Breast epithelium (tissue), 4 donors: ENCODE measurements around the gene MAD2L1BP. TPM values are rescaled to one million over a fixed set of nuclear protein-coding genes. Genes with fewer than 3 reads are reported as not detected.

Experiments
- DNase-seq, 2 donors: peaks; one replicate each; pipeline ENCODE4 v3.0.0-alpha.2; 2019; ENCODE audit warnings: low spot score in 2 of 2
- H3K27ac ChIP-seq, 2 donors: fragments of 200-600 bp; sonication (generic) in 1 of 2; one replicate each; pipeline ENCODE4 v1.5.1; 2016 to 2019; ENCODE audit warnings: mild to moderate bottlenecking in 1 of 2
- H3K27me3 ChIP-seq, 2 donors: fragments of 200-600 bp; sonication (generic) in 1 of 2; one replicate each; pipeline versions ENCODE4 v1.5.1 to v1.6.0; 2017 to 2019; ENCODE audit warnings: control low read depth in 1 of 2, mild to moderate bottlenecking in 1 of 2
- H3K36me3 ChIP-seq: fragments of 200-600 bp; one replicate; pipeline ENCODE4 v1.5.1; 2019
- H3K4me1 ChIP-seq, 2 donors: fragments of 200-600 bp; sonication (generic); one replicate each; pipeline ENCODE4 v1.5.1; 2016 to 2019; ENCODE audit warnings: control low read depth in 1 of 2
- H3K4me3 ChIP-seq, 3 donors: fragments of 200-600 bp; sonication (generic); 1 replicate in 2 of 3; 2 replicates in 1 of 3; pipeline ENCODE4 v1.5.1; 2016 to 2019; ENCODE audit warnings: mild to moderate bottlenecking in 3 of 3, moderate library complexity in 2 of 3
- H3K9me3 ChIP-seq, 2 donors: fragments of 200-600 bp; sonication (generic) in 1 of 2; one replicate each; pipeline ENCODE4 v1.5.1; 2016 to 2019; ENCODE audit warnings: control low read depth in 1 of 2
- CTCF ChIP-seq, 3 donors: fragments of 450-650 bp; IDR thresholded peaks; one replicate each; pipeline ENCODE4 v1.5.1; 2016 to 2017; ENCODE audit warnings: antibody characterized with exemption in 3 of 3, mild to moderate bottlenecking in 3 of 3, moderate library complexity in 3 of 3
- POLR2A ChIP-seq: fragments of 450-650 bp; IDR thresholded peaks from one replicate; pipeline ENCODE4 v1.6.1; 2016; ENCODE audit warnings: antibody characterized with exemption, mild to moderate bottlenecking, moderate library complexity
- POLR2AphosphoS5 ChIP-seq, 3 donors: sonication (generic); formaldehyde crosslinking; IDR thresholded peaks; one replicate each; pipeline ENCODE4 v1.6.1; 2017; ENCODE audit warnings: antibody characterized with exemption in 3 of 3
- intact Hi-C: fragments of 100-400 bp; cut with DNase I; formaldehyde crosslinking; loops from one replicate; pipeline ENCODE4 v1.15.1; 2023; ENCODE audit warnings: low total_unique reads
- total RNA-seq, 3 donors: library from RNA; depleted of rRNA; stranded (reverse); fragments of >200 nt; gene quantifications; one replicate each; pipeline ENCODE4 v1.1.0, GENCODE V29; 2016

Gene MAD2L1BP
- total RNA-seq, 3 donors from 2014 or later: 33.4 to 53.0 (median 33.4) TPM

DNA sequence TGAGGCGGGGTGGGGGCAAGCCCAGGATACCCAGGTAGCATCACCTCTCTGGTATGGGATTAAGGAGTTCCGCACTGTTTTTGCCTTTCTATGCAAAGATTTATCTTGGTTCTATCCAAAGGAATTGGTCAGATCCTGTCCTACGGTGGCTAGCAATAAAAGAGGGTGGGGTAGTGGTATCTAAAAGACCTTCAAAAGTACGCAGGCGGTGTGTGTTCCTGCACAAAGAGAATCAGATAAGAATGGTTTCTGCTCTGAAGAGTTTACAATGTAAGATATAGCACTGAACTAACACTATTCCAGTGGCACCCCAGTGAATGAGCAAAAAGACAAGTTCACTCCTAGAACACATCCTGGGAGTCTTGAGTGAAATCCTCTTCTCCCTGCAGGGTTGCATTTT is 45.7 kb downstream of the MAD2L1BP start:
- H3K36me3 ChIP-seq: no peaks in the 10 kb centered on the region
- H3K27me3 ChIP-seq: no peaks in the 10 kb centered on the region
- no peak overlapping the region for H3K27ac ChIP-seq
- no peak for DNase-seq
- no peak for TF ChIP-seq POLR2AphosphoS5 (IDR thresholded peaks at IDR 0.05)
- TF ChIP-seq CTCF (IDR thresholded peaks at IDR 0.05): no peak
- TF ChIP-seq POLR2A: no peak
- no peaks in the 10 kb centered on the region for H3K9me3 ChIP-seq
- no peak overlapping the region for H3K4me3 ChIP-seq
- no peaks in the 10 kb centered on the region for H3K4me1 ChIP-seq
- intact Hi-C loops: no loop called here

- Histone ChIP-seq H3K4me3 (no peak overlapping the region), H3K36me3 (no peaks in the 10 kb centered on the region), H3K4me1 (peaks cover 3 to 6% of the 10 kb centered on the region in 2 donors), H3K27me3 (no peaks in the 10 kb centered on the region), H3K27ac (peak overlapping the region; percentile 0 to 8), H3K9me3 (no peaks in the 10 kb centered on the region)
- no peak for TF ChIP-seq POLR2A
- no peak for TF ChIP-seq CTCF (IDR thresholded peaks at IDR 0.05)
- TF ChIP-seq POLR2AphosphoS5 (IDR thresholded peaks at IDR 0.05): no peak
- intact Hi-C loops: no loop called here
- DNase-seq: no peak
These were observed 47.2 kb downstream of the MAD2L1BP start for GRCh38 chr6:43682724-43683429.

- Histone ChIP-seq H3K4me3 (no peak overlapping the region), H3K9me3 (no peaks in the 10 kb centered on the region), H3K27ac (no peak overlapping the region), H3K36me3 (no peaks in the 10 kb centered on the region), H3K27me3 (no peaks in the 10 kb centered on the region), H3K4me1 (peaks cover 3 to 6% of the 10 kb centered on the region in 2 donors)
- TF ChIP-seq POLR2AphosphoS5 (IDR thresholded peaks at IDR 0.05) (no peak), CTCF (IDR thresholded peaks at IDR 0.05) (no peak), POLR2A (no peak)
- DNase-seq: no peak
- intact Hi-C loops: no loop called here
These were observed 48.2 kb downstream of the MAD2L1BP start for GRCh38 chr6:43683708-43684455.

GRCh38 chr6:43687079-43687436 is 51.4 kb downstream of the MAD2L1BP start:
- intact Hi-C loops: no loop called here
- no peaks in the 10 kb centered on the region for H3K36me3 ChIP-seq
- peaks cover 3 to 6% of the 10 kb centered on the region in 2 donors for H3K4me1 ChIP-seq
- DNase-seq: no peak
- H3K27me3 ChIP-seq: no peaks in the 10 kb centered on the region
- TF ChIP-seq POLR2A (no peak), CTCF (IDR thresholded peaks at IDR 0.05) (no peak), POLR2AphosphoS5 (IDR thresholded peaks at IDR 0.05) (no peak)
- no peaks in the 10 kb centered on the region for H3K9me3 ChIP-seq
- peak overlapping the region; percentile 79 to 88 for H3K27ac ChIP-seq
- peak overlapping the region; percentile 72 to 90 (median 86) for H3K4me3 ChIP-seq
